Fibroblast of pulmonary artery (primary cell): Measurements from ENCODE around the gene AGAP1.

Experiments used
- DNase-seq: peaks from one replicate; pipeline ENCODE4 v3.0.0-alpha.2; 2010; ENCODE audit warnings: low read depth
- H3K4me3 ChIP-seq: replicated peaks from 2 replicates; pipeline ENCODE4 v1.5.1; 2011; ENCODE audit warnings: low read depth, mild to moderate bottlenecking, control low read depth, low read length, moderate library complexity
- CTCF ChIP-seq: IDR thresholded peaks from 2 replicates; pipeline ENCODE4 v1.5.1; 2011; ENCODE audit warnings: mild to moderate bottlenecking, control low read depth, low read length, inconsistent platforms; ENCODE audit errors: missing control alignments

Gene AGAP1

GRCh38 chr2:235842941-235843340, 349.1 kb downstream of the AGAP1 start:
- TF ChIP-seq CTCF: no peak
- no peak for DNase-seq
- H3K4me3 ChIP-seq: no peak overlapping the region

- TF ChIP-seq CTCF: no peak
- DNase-seq: no peak
- H3K4me3 ChIP-seq: no peak overlapping the region
These were observed 349.9 kb downstream of the AGAP1 start for GRCh38 chr2:235843591-235844395.

- TF ChIP-seq CTCF: no peak
- DNase-seq: no peak
- H3K4me3 ChIP-seq: no peak overlapping the region
These were observed 350.7 kb downstream of the AGAP1 start for GRCh38 chr2:235844561-235844960.

GRCh38 chr2:235845245-235845644, 351.4 kb downstream of the AGAP1 start:
- DNase-seq: no peak
- H3K4me3 ChIP-seq: no peak overlapping the region
- no peak for TF ChIP-seq CTCF

GRCh38 chr2:235847576-235847975, 353.7 kb downstream of the AGAP1 start:
- DNase-seq: no peak
- H3K4me3 ChIP-seq: no peak overlapping the region
- TF ChIP-seq CTCF: no peak

- no peak overlapping the region for H3K4me3 ChIP-seq
- no peak for DNase-seq
- TF ChIP-seq CTCF: no peak
These were observed 354.2 kb downstream of the AGAP1 start for GRCh38 chr2:235848055-235848454.

GRCh38 chr2:235848946-235849345, 355.1 kb downstream of the AGAP1 start:
- no peak for TF ChIP-seq CTCF
- DNase-seq: no peak
- H3K4me3 ChIP-seq: no peak overlapping the region
